Spinal cord (tissue), 10 donors: Measurements from ENCODE around the gene GCDH. TPM values are rescaled to one million over a fixed set of nuclear protein-coding genes. Genes with fewer than 3 reads are reported as not detected.

Experiments used
- DNase-seq, 6 donors: peaks; one replicate each; pipeline versions ENCODE4 v3.0.0 to v3.0.0-alpha.2; 2013 to 2015; ENCODE audit warnings: low spot score in 6 of 6, low read depth in 4 of 6
- H3K27ac ChIP-seq: one replicate; pipeline ENCODE4 v1.5.1; 2013; ENCODE audit warnings: low read depth, low read length, control low read depth
- H3K27me3 ChIP-seq: one replicate; pipeline ENCODE4 v1.6.1; 2013; ENCODE audit warnings: low read length; ENCODE audit not compliant: control insufficient read depth, insufficient read depth
- H3K36me3 ChIP-seq: one replicate; pipeline ENCODE4 v1.6.1; 2013; ENCODE audit warnings: low read length; ENCODE audit not compliant: control insufficient read depth, insufficient read depth
- H3K4me1 ChIP-seq: one replicate; pipeline ENCODE4 v1.6.1; 2013; ENCODE audit warnings: low read length; ENCODE audit not compliant: control insufficient read depth, insufficient read depth
- H3K4me3 ChIP-seq: one replicate; pipeline ENCODE4 v1.5.1; 2013; ENCODE audit warnings: low read depth, low read length, control low read depth
- H3K9me3 ChIP-seq: one replicate; pipeline ENCODE4 v1.6.1; 2013; ENCODE audit warnings: low read length; ENCODE audit not compliant: control insufficient read depth, insufficient read depth
- WGBS: methylation state at CpG from one replicate; pipeline ENCODE4 v1.1.5; 2013; ENCODE audit warnings: missing lambda C conversion rate; ENCODE audit not compliant: insufficient coverage; 5-methylcytosine and 5-hydroxymethylcytosine counted together
- polyA plus RNA-seq, 2 donors: library from polyadenylated mRNA; unstranded; fragments of 120-200 nt; gene quantifications; one replicate each; pipeline ENCODE4 v1.2.1, GENCODE V29; 2013; ENCODE audit not compliant: insufficient read length in 2 of 2
- total RNA-seq, 2 donors: library from RNA; depleted of rRNA in 1 of 2; stranded (reverse); fragments of 120-200 nt in 1 of 2; fragments of >200 nt in 1 of 2; gene quantifications; one replicate each; pipeline versions ENCODE4 v1.2.3 to v1.2.4, GENCODE V29; 2013 to 2014
- donor health status: healthy.

Gene GCDH
- total and polyA plus RNA-seq, 4 donors, result 22.9 to 45.1 (median 33.1) TPM

- 74% methylated on average over 3 of the region's 7 CpGs for WGBS
- no peaks in the 10 kb centered on the region for H3K4me1 ChIP-seq
- no peak overlapping the region for H3K4me3 ChIP-seq
- DNase-seq, result no peak
- H3K27me3 ChIP-seq, result no peaks in the 10 kb centered on the region
- H3K9me3 ChIP-seq, result no peaks in the 10 kb centered on the region
- H3K36me3 ChIP-seq, result peaks cover 60% of the 10 kb centered on the region
- no peak overlapping the region for H3K27ac ChIP-seq
Measured at GRCh38 chr19:12859546-12859945, 31.4 kb upstream of the GCDH start.

GRCh38 chr19:12864143-12864542, 26.8 kb upstream of the GCDH start:
- peaks cover 9% of the 10 kb centered on the region for H3K4me1 ChIP-seq
- H3K27me3 ChIP-seq, result no peaks in the 10 kb centered on the region
- H3K9me3 ChIP-seq, result no peaks in the 10 kb centered on the region
- 90% methylated on average over 3 of the region's 4 CpGs for WGBS
- no peak overlapping the region for H3K27ac ChIP-seq
- no peak for DNase-seq
- H3K36me3 ChIP-seq, result peaks cover 76% of the 10 kb centered on the region
- no peak overlapping the region for H3K4me3 ChIP-seq

GRCh38 chr19:12864721-12865715, 25.9 kb upstream of the GCDH start:
- Histone ChIP-seq H3K9me3 (no peaks in the 10 kb centered on the region), H3K27ac (no peak overlapping the region), H3K36me3 (peaks cover 74% of the 10 kb centered on the region), H3K4me3 (no peak overlapping the region), H3K27me3 (no peaks in the 10 kb centered on the region), H3K4me1 (peaks cover 9% of the 10 kb centered on the region)
- no peak for DNase-seq
- 91% methylated on average over 32 of the region's 34 CpGs for WGBS

- Histone ChIP-seq H3K36me3 (peaks cover 72% of the 10 kb centered on the region), H3K27ac (no peak overlapping the region), H3K27me3 (no peaks in the 10 kb centered on the region), H3K9me3 (no peaks in the 10 kb centered on the region), H3K4me1 (peaks cover 9% of the 10 kb centered on the region), H3K4me3 (no peak overlapping the region)
- no peak for DNase-seq
- WGBS, result 86% methylated on average over 19 of the region's 19 CpGs
Measured at GRCh38 chr19:12865746-12866415, 25.1 kb upstream of the GCDH start.

- Histone ChIP-seq H3K9me3 (no peaks in the 10 kb centered on the region), H3K4me3 (no peak overlapping the region), H3K4me1 (peaks cover 9% of the 10 kb centered on the region), H3K36me3 (peaks cover 71% of the 10 kb centered on the region), H3K27ac (no peak overlapping the region), H3K27me3 (no peaks in the 10 kb centered on the region)
- 85% methylated on average over 16 of the region's 29 CpGs for WGBS
- DNase-seq, result no peak
Measured at GRCh38 chr19:12866416-12867119, 24.4 kb upstream of the GCDH start.

- Histone ChIP-seq H3K36me3 (peaks cover 75% of the 10 kb centered on the region), H3K4me3 (peak overlapping the region; percentile 54), H3K27ac (no peak overlapping the region)
Measured at GRCh38 chr19:12867120-12868099, 23.6 kb upstream of the GCDH start.

GRCh38 chr19:12868540-12869112, 22.3 kb upstream of the GCDH start:
- Histone ChIP-seq H3K4me1 (peaks cover 13% of the 10 kb centered on the region), H3K4me3 (no peak overlapping the region), H3K27ac (no peak overlapping the region), H3K36me3 (peaks cover 85% of the 10 kb centered on the region), H3K9me3 (no peaks in the 10 kb centered on the region), H3K27me3 (no peaks in the 10 kb centered on the region)
- DNase-seq, result peak in 1 of 6 donors; percentile 41
- WGBS, result 96% methylated on average over 8 of the region's 10 CpGs

More at GRCh38 chr19:12867120-12868099, 23.6 kb upstream of the GCDH start:
- Histone ChIP-seq H3K9me3 (no peaks in the 10 kb centered on the region), H3K4me1 (peaks cover 9% of the 10 kb centered on the region), H3K27me3 (no peaks in the 10 kb centered on the region)
- 13% methylated on average over 44 of the region's 51 CpGs for WGBS
- DNase-seq, result peak in 3 of 6 donors; percentile 55 to 84 (median 73)

- DNase-seq, result no peak
- Histone ChIP-seq H3K4me1 (peaks cover 14% of the 10 kb centered on the region), H3K27me3 (no peaks in the 10 kb centered on the region), H3K9me3 (no peaks in the 10 kb centered on the region), H3K4me3 (no peak overlapping the region), H3K36me3 (peaks cover 89% of the 10 kb centered on the region), H3K27ac (no peak overlapping the region)
- WGBS, result 89% methylated on average over 1 of the region's 3 CpGs
Measured at GRCh38 chr19:12871681-12872080, 19.3 kb upstream of the GCDH start.
